ENCODE measurements around the gene CPLX1. TPM values are rescaled to one million over a fixed set of nuclear protein-coding genes. Genes with fewer than 3 reads are reported as not detected.

The CPLX1 gene
- total RNA-seq, 1 experiment from 2014 or later: 14.5 TPM

DNA sequence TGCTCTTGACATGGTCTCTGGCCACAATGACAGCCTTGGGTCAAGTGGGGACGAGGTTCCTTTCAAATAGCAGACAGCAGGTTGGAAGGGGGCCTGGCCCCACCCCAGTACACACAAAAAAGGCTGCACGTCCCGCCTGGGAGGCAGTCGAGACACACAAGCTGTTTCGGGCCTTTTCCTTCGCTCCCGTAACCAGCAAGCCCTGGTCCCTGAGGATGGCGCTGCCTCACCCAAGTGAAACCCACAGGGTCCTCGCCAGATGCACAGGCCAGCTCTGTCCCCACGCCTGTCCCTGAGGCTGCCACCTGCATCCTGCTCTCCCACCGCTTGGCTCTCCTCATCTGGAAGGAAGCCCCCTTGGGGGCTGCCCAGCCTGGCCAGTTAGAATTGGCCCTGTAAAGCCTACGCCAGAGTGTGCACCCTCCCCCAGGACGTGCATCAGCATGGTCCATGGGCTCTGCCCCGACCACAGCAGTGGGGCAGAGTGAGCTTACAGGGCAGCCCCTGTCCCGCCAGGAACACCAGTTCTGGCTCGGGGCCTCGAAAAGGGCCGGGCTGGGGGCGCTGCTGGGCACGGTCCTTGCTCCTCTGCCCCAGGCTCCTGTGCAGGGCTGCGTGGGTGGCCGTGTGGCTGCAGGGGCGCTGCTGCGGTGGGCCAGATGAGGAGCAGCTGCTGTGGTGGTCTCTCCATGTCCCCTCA lies 2.0 kb downstream of the CPLX1 start:
- intact Hi-C loops (cut with micrococcal nuclease): no loop called here

More for the DNA sequence above, 2.0 kb downstream of the CPLX1 start:
- H3K4me3 ChIP-seq (replicated peaks in 1 of 2; ENCODE audit: low read depth in 1 of 2, low read length in 2 of 2): no peak overlapping the region
- no peaks in the 10 kb centered on the region for H3K27me3 ChIP-seq (ENCODE audit: insufficient read depth, low read length)
- no peak overlapping the region for H3K27ac ChIP-seq (ENCODE audit: low read depth, low read length)
- H3K4me1 ChIP-seq (ENCODE audit: control insufficient read depth in 1 of 2, insufficient read depth in 2 of 2, low read length in 2 of 2): peaks cover 0 to 3% of the 10 kb centered on the region in 2 experiments; a peak in 1 of 4 replicates
- H3K36me3 ChIP-seq (ENCODE audit: control insufficient read depth in 1 of 2, insufficient read depth in 2 of 2, low read length in 2 of 2): no peaks in the 10 kb centered on the region
- ATAC-seq (no peak), DNase-seq (ENCODE audit: low read depth, low spot score) (no peak)
- no peak overlapping the region for H3K9ac ChIP-seq (ENCODE audit: low read length)
- H4K20me1 ChIP-seq (ENCODE audit: insufficient read depth): no peaks in the 10 kb centered on the region
- no peak overlapping the region for H2AFZ ChIP-seq (ENCODE audit: low read depth, low read length, poor library complexity, severe bottlenecking)
- CTCF ChIA-PET: no interaction called here
- TF ChIP-seq ZFX (IDR thresholded peaks at IDR 0.05): no peak
- TF ChIP-seq, protein P1, sequence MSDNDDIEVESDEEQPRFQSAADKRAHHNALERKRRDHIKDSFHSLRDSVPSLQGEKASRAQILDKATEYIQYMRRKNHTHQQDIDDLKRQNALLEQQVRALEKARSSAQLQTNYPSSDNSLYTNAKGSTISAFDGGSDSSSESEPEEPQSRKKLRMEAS (IDR thresholded peaks at IDR 0.05): no peak
- TF ChIP-seq POLR2AphosphoS5 (IDR thresholded peaks at IDR 0.05; ENCODE audit: low read depth, low read length): no peak
- no peak for TF ChIP-seq TCF7L2 (IDR thresholded peaks at IDR 0.05; ENCODE audit: borderline replicate concordance, extremely low read depth, insufficient read depth, insufficient read length)
- no peak for TF ChIP-seq EGR1 (IDR thresholded peaks at IDR 0.05; ENCODE audit: low read depth)
- TF ChIP-seq SIN3A (IDR thresholded peaks at IDR 0.05; ENCODE audit: low read depth): no peak
- no peak for TF ChIP-seq SRF (IDR thresholded peaks at IDR 0.05; ENCODE audit: low read depth)
- TF ChIP-seq, protein P2, sequence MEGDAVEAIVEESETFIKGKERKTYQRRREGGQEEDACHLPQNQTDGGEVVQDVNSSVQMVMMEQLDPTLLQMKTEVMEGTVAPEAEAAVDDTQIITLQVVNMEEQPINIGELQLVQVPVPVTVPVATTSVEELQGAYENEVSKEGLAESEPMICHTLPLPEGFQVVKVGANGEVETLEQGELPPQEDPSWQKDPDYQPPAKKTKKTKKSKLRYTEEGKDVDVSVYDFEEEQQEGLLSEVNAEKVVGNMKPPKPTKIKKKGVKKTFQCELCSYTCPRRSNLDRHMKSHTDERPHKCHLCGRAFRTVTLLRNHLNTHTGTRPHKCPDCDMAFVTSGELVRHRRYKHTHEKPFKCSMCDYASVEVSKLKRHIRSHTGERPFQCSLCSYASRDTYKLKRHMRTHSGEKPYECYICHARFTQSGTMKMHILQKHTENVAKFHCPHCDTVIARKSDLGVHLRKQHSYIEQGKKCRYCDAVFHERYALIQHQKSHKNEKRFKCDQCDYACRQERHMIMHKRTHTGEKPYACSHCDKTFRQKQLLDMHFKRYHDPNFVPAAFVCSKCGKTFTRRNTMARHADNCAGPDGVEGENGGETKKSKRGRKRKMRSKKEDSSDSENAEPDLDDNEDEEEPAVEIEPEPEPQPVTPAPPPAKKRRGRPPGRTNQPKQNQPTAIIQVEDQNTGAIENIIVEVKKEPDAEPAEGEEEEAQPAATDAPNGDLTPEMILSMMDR (IDR thresholded peaks at IDR 0.05 in 2 of 3, conservative IDR thresholded peaks at IDR 0.05 in 1 of 3; ENCODE audit: borderline replicate concordance in 1 of 3, insufficient read depth in 1 of 3, low read depth in 2 of 3, low read length in 2 of 3): no peak
- TF ChIP-seq YY1 (IDR thresholded peaks at IDR 0.05; ENCODE audit: extremely low read depth, insufficient replicate concordance, low read depth, low read length): no peak
- TF ChIP-seq, protein P3, sequence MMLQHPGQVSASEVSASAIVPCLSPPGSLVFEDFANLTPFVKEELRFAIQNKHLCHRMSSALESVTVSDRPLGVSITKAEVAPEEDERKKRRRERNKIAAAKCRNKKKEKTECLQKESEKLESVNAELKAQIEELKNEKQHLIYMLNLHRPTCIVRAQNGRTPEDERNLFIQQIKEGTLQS (IDR thresholded peaks at IDR 0.05): no peak
- H3K9me3 ChIP-seq (ENCODE audit: control insufficient read depth in 1 of 2, insufficient read depth in 1 of 2, low read depth in 1 of 2, low read length in 2 of 2): no peaks in the 10 kb centered on the region
- RAD21 ChIA-PET (ENCODE audit: low non-redundant PET in 1 of 2, low total read pairs in 2 of 2, uncharacterized antibody in 2 of 2, unreplicated experiment in 2 of 2): no interaction called here
- POLR2A ChIA-PET: no interaction called here
- TSS peak; percentile 57 for BruUV-seq (replicated peaks)
- no peaks in the 10 kb centered on the region for H3K9me2 ChIP-seq (ENCODE audit: insufficient read depth)
- no peak overlapping the region for H3K4me2 ChIP-seq (ENCODE audit: low read length)
- H3K79me2 ChIP-seq (ENCODE audit: insufficient read depth, low read length): no peaks in the 10 kb centered on the region
